Activated CD4-positive, CD25-positive, alpha-beta regulatory T cell treated with anti-CD3 and anti-CD28 coated beads, Interleukin-2, amount 50 U/mL, for 24 hours (primary cell): Measurements from ENCODE around the gene LDB2.

Source experiments
- ATAC-seq, 2 donors: fragments of 150-1000 bp; cut with Tn5 transposase; one replicate each; pipeline ENCODE4 v1.10.0; 2021; ENCODE audit warnings: mild to moderate bottlenecking in 1 of 2, moderate library complexity in 1 of 2

The LDB2 gene

GRCh38 chr4:16843831-16844508 is 54.5 kb downstream of the LDB2 start:
- no peak for ATAC-seq

GRCh38 chr4:16838226-16838875 is 60.1 kb downstream of the LDB2 start:
- ATAC-seq: no peak

- ATAC-seq: no peak
These were observed 61.0 kb downstream of the LDB2 start for GRCh38 chr4:16837475-16837874.

GRCh38 chr4:16836324-16836723 is 62.1 kb downstream of the LDB2 start:
- ATAC-seq: no peak

- ATAC-seq: no peak
These were observed 62.7 kb downstream of the LDB2 start for GRCh38 chr4:16835597-16836247.

- no peak for ATAC-seq
These were observed 63.6 kb downstream of the LDB2 start for GRCh38 chr4:16834814-16835213.

GRCh38 chr4:16833722-16834121 is 64.7 kb downstream of the LDB2 start:
- ATAC-seq: no peak

- no peak for ATAC-seq
These were observed 68.4 kb downstream of the LDB2 start for GRCh38 chr4:16830081-16830480.

- ATAC-seq: no peak
These were observed 70.4 kb downstream of the LDB2 start for GRCh38 chr4:16827794-16828724.

GRCh38 chr4:16827045-16827444 is 71.4 kb downstream of the LDB2 start:
- no peak for ATAC-seq

- no peak for ATAC-seq
These were observed 72.0 kb downstream of the LDB2 start for GRCh38 chr4:16826406-16826910.

- no peak for ATAC-seq
These were observed 74.1 kb downstream of the LDB2 start for GRCh38 chr4:16824278-16824806.

- no peak for ATAC-seq
These were observed 78.1 kb downstream of the LDB2 start for GRCh38 chr4:16820329-16820728.

GRCh38 chr4:16819652-16820051 is 78.8 kb downstream of the LDB2 start:
- ATAC-seq: no peak

GRCh38 chr4:16818005-16818404 is 80.4 kb downstream of the LDB2 start:
- no peak for ATAC-seq

GRCh38 chr4:16817286-16817685 is 81.2 kb downstream of the LDB2 start:
- no peak for ATAC-seq

- ATAC-seq: no peak
These were observed 84.1 kb downstream of the LDB2 start for GRCh38 chr4:16814361-16814760.

GRCh38 chr4:16812041-16812440 is 86.4 kb downstream of the LDB2 start:
- no peak for ATAC-seq

- ATAC-seq: no peak
These were observed 88.5 kb downstream of the LDB2 start for GRCh38 chr4:16809943-16810342.

- no peak for ATAC-seq
These were observed 89.4 kb downstream of the LDB2 start for GRCh38 chr4:16809064-16809463.

GRCh38 chr4:16807355-16807754 is 91.1 kb downstream of the LDB2 start:
- no peak for ATAC-seq

GRCh38 chr4:16804581-16804980 is 93.9 kb downstream of the LDB2 start:
- ATAC-seq: no peak

GRCh38 chr4:16802044-16802443 is 96.4 kb downstream of the LDB2 start:
- ATAC-seq: no peak
